IPS-18c (cell line): ENCODE data around the gene TTC1.
"Not testable (repeated sequence)": the region's sequence is repeated elsewhere in the genome, so short reads cannot be mapped to it uniquely, and the experiment has no call there.

Source experiments
- H3K4me3 ChIP-seq: 2 replicates; pipeline ENCODE4 v1.7.0; 2013; ENCODE audit warnings: low read depth, mild to moderate bottlenecking, low read length, moderate library complexity; ENCODE audit not compliant: insufficient read depth
- H3K9me3 ChIP-seq: one replicate; pipeline ENCODE4 v1.6.1; 2013; ENCODE audit warnings: mild to moderate bottlenecking, low read length, moderate library complexity; ENCODE audit not compliant: control insufficient read depth, insufficient read depth

The TTC1 gene

GRCh38 chr5:159987031-159987674 is 21.8 kb upstream of the TTC1 start:
- Histone ChIP-seq H3K9me3 (peaks cover 4% of the 10 kb centered on the region), H3K4me3 (peak overlapping the region; percentile 41)

GRCh38 chr5:159990506-159990905 is 18.4 kb upstream of the TTC1 start:
- Histone ChIP-seq H3K4me3 (no peak overlapping the region), H3K9me3 (peaks cover 4% of the 10 kb centered on the region)

GRCh38 chr5:159992566-159992965 is 16.4 kb upstream of the TTC1 start:
- Histone ChIP-seq H3K9me3 (peaks cover 4% of the 10 kb centered on the region), H3K4me3 (no peak overlapping the region)

- peaks cover 4% of the 10 kb centered on the region for H3K9me3 ChIP-seq
- no peak overlapping the region for H3K4me3 ChIP-seq
These were observed 15.7 kb upstream of the TTC1 start for GRCh38 chr5:159993194-159993593.

GRCh38 chr5:159995907-159996306 is 13.0 kb upstream of the TTC1 start:
- H3K4me3 ChIP-seq: no peak overlapping the region

GRCh38 chr5:160001457-160001856 is 7.5 kb upstream of the TTC1 start:
- H3K4me3 ChIP-seq: no peak overlapping the region
- no peaks in the 10 kb centered on the region for H3K9me3 ChIP-seq

More at GRCh38 chr5:159995907-159996306, 13.0 kb upstream of the TTC1 start:
- no peaks in the 10 kb centered on the region for H3K9me3 ChIP-seq

GRCh38 chr5:160007514-160007913 is 1.4 kb upstream of the TTC1 start:
- Histone ChIP-seq H3K4me3 (no peak overlapping the region), H3K9me3 (no peaks in the 10 kb centered on the region)

- not testable (repeated sequence) for H3K9me3 ChIP-seq, H3K4me3 ChIP-seq
These were observed 436 bp upstream of the TTC1 start for GRCh38 chr5:160008529-160008876.

GRCh38 chr5:160009591-160009989 is 651 bp downstream of the TTC1 start:
- Histone ChIP-seq H3K9me3 (no peaks in the 10 kb centered on the region), H3K4me3 (peak overlapping the region; percentile 85)

- Histone ChIP-seq H3K4me3 (no peak overlapping the region), H3K9me3 (no peaks in the 10 kb centered on the region)
These were observed 2.5 kb downstream of the TTC1 start for GRCh38 chr5:160011471-160011870.

- not testable (repeated sequence) for H3K9me3 ChIP-seq, H3K4me3 ChIP-seq
These were observed 5.3 kb downstream of the TTC1 start for GRCh38 chr5:160014197-160014596.

GRCh38 chr5:160018945-160019625 is 10.1 kb downstream of the TTC1 start:
- H3K9me3 ChIP-seq: peaks cover 3% of the 10 kb centered on the region
- H3K4me3 ChIP-seq: no peak overlapping the region

- Histone ChIP-seq H3K9me3 (peaks cover 3% of the 10 kb centered on the region), H3K4me3 (no peak overlapping the region)
These were observed 11.4 kb downstream of the TTC1 start for GRCh38 chr5:160020266-160020770.

- H3K9me3 ChIP-seq: peaks cover 3% of the 10 kb centered on the region
- H3K4me3 ChIP-seq: no peak overlapping the region
These were observed 12.0 kb downstream of the TTC1 start for GRCh38 chr5:160020964-160021363.

GRCh38 chr5:160021831-160022446 is 13.0 kb downstream of the TTC1 start:
- Histone ChIP-seq H3K9me3 (peaks cover 3% of the 10 kb centered on the region), H3K4me3 (no peak overlapping the region)

- H3K4me3 ChIP-seq: no peak overlapping the region
These were observed 14.3 kb downstream of the TTC1 start for GRCh38 chr5:160023007-160023907.

GRCh38 chr5:160023908-160024630 is 15.1 kb downstream of the TTC1 start:
- Histone ChIP-seq H3K4me3 (no peak overlapping the region), H3K9me3 (peaks cover 3% of the 10 kb centered on the region)

More at GRCh38 chr5:160023007-160023907, 14.3 kb downstream of the TTC1 start:
- H3K9me3 ChIP-seq: peaks cover 3% of the 10 kb centered on the region
